GM19438 (cell line): ENCODE measurements around the gene F12.

Experiments used
- ATAC-seq: cut with Tn5 transposase; IDR thresholded peaks from one replicate; pipeline ENCODE4 v1.9.1; 2021; ENCODE audit warnings: low read depth; ENCODE audit not compliant: unreplicated experiment

Gene F12

GRCh38 chr5:177447066-177447610, 37.8 kb upstream of the F12 start:
- peak; percentile 29 for ATAC-seq

- peak; percentile 49 for ATAC-seq
Measured at GRCh38 chr5:177446200-177447065, 37.1 kb upstream of the F12 start, which contains the start of gene PRR7. TSS of gene PRR7 (plus strand) at chr5:177446814. CDS start at chr5:177455068, 8,254 bp downstream.

DNA sequence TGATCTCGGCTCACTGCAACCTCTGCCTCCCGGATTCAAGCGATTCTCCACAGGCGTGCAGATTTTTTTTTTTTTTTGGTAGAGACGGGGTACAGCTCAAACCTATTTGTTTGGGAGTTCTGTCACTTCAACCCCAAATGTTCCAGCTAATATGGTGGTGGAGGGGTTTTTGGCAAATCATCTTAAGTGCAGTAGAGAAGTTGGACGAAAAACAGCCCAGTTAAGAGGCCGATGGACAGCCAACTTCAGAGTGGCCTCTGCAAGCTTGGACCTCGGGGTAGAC, 36.5 kb upstream of the F12 start:
- no peak for ATAC-seq

DNA sequence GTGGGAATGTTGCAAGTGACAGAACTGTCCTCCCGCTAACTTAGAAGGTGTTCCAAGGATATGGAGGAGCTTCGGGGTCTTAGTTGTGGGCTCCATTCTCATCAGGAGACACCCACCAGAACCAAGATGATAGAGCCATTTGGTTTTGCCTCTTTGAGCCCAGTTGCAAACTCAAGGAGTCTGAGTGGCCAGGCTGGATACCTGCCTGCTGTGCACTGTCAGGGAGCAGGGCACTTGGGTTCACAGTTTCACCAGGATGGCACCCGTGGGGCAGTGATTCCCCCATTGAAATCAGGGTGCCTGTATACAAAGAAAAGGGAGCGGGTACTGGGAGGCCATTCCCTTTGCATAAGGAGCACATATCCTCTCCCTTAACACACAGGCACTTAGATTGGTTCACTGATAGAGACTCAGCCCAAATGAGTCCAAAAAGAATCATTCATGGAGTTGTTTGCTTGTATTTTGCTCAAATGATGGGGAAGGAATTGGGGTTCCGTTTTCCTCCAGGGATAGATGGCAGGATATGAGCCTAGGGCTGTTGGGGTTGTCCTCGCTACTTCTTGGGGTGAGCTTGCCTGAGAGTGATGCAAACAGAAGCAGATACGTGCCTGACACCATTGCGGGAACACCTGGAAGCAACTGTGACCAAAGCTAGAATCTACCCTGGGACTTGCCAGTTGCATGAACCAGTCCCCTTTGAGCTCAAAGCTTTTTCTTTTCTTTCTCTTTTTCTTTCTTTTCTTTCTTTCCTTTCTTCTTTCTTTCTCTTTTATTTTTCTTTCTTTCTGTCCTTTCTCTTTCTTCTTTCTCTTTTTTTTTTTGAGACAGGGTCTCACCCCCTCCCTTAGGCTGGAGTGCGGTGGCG, 35.9 kb upstream of the F12 start:
- no peak for ATAC-seq

GRCh38 chr5:177444106-177445051, 35.0 kb upstream of the F12 start:
- ATAC-seq = no peak

DNA sequence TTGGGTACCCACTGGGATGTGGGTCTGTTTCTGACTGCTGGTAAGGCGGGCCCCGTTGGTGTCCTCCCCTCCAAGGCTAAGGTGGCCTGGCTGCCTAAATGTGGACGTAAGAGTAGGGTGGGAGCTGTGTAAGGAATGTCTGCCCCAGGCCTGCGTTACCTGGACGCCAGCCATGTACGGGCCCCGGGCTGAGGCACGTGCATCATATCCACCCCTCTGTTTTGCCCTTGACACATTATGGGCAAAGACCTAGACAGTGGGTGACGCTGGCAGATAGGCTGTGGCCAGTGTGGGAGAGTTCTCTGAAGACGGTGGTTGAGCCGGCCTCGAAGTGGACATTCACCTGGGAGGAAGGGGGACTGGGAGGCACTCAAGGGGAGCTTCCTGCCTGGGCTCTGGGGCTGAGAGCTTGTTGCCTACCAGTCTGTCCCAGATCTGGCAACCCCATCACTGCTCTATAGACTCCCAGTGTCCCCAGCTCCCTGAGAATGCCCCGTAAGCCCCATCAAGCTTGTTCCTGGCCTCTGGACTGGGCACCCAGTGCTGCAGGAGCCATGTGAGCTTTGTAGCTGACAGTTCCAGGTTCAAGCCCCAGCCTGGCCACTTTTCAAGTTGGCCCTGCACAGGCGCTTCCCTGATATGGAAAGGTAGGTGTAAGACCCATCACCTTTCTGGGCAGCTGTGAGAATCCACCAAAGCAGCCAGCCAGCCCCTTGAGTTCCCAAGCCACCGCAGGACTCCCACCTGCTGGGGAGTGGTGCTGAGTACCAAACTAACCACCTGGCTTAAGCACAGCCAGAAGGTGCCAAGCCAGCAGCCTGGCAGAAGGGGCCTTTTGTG, 34.0 kb upstream of the F12 start:
- no peak for ATAC-seq

GRCh38 chr5:177442066-177442826, 32.9 kb upstream of the F12 start:
- ATAC-seq = no peak

- ATAC-seq = no peak
Measured at GRCh38 chr5:177440990-177441780, 31.8 kb upstream of the F12 start.

DNA sequence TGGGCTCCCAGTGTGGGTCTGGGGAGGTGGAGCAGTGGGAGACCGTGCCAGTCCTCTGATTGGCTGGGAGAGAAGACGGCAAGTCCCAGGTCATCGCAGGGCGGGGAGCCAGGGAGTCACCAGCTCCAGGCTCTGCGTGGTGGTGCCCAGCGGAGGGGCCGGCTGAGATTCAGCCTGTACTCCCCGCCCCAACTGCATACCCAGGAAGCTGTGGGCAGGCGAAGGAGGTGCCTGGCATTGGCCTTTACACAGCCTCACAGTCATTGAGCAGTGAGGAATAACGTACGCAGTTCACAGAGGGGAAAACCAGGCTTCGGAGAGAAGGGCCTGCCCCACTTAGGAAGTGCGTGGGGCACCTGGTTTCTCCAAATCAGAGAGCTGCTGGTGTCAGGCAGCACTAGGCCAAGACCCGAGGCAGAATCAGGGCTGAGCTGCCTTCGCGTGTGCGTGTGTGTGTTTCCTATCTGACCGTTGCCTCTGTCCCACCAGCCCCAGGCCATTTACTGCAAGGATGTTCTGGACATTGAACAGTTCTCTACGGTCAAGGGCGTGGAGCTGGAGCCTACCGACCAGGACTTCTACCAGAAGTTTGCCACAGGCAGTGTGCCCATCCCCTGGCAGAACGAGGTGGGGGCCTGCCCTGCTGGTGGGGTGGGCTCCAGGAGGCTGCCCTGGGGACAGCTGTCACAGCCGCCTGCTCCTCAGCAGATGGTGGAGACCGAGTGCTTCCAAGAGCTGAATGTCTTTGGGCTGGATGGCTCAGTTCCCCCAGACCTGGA, 31.0 kb upstream of the F12 start:
- ATAC-seq = no peak

DNA sequence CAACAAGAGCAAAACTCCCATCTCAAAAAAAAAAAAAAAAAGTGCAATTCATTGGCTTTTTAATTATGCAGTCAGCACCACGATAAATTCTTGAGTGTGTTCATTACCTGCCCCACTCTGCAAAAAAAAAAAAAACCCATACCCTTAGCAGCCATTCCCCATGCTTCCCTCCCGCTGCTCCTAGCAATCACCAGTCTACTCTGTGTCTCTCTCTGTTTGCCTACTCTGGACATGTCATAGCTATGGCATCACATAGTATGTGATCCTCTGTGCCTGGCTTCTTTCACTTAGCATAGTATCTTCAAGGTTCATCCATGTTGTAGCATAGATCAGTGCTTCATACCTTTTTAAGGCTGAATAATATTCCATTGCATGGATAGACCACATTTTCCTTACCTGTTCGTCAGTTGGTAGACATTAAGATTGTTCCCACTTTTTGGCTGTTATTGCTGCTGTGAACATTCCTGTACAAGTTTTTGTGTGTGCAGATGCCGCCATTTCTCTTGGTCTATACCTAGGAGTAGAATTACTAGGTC, 30.2 kb upstream of the F12 start:
- ATAC-seq = no peak

GRCh38 chr5:177438468-177438867, 29.1 kb upstream of the F12 start:
- no peak for ATAC-seq

DNA sequence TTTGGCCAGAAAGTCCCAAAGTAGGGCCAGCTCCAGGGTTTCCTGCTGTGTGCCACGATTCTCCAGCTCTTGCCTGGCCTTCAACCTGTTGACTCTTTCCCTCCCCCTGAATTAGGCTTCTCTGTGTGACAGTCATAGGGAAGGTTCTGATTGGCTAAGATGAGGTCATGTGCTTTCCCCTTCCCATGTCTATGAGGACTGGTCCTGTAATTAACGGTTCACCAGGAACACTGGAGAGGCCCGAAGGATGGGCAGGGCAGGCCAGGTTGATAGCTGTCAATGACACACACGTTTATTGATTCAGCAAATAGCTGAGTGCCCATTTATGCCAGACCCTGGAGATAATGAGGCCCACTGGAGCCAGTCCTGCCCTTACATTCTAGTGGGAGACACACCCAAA, 28.3 kb upstream of the F12 start:
- ATAC-seq = no peak

DNA sequence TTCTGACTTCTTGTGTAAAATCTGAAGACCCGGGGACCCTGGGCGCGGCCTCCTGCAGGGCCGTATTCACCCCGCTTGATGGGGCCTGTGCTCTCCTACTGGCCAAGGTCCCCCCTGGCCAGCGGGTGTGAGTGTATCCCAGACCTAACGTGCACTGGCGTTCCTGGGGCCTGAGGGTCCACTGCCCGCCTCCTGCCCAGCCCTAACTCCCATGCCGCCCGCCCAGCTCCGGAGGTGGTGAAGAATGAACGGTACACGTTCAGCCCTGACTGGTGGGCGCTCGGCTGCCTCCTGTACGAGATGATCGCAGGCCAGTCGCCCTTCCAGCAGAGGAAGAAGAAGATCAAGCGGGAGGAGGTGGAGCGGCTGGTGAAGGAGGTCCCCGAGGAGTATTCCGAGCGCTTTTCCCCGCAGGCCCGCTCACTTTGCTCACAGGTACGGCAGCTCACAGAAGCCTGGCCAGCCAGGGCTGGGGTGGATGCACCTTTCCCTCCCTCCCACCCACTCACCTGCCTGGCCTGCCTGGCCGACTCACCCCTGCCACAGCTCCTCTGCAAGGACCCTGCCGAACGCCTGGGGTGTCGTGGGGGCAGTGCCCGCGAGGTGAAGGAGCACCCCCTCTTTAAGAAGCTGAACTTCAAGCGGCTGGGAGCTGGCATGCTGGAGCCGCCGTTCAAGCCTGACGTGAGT, 26.6 kb upstream of the F12 start:
- ATAC-seq = no peak

DNA sequence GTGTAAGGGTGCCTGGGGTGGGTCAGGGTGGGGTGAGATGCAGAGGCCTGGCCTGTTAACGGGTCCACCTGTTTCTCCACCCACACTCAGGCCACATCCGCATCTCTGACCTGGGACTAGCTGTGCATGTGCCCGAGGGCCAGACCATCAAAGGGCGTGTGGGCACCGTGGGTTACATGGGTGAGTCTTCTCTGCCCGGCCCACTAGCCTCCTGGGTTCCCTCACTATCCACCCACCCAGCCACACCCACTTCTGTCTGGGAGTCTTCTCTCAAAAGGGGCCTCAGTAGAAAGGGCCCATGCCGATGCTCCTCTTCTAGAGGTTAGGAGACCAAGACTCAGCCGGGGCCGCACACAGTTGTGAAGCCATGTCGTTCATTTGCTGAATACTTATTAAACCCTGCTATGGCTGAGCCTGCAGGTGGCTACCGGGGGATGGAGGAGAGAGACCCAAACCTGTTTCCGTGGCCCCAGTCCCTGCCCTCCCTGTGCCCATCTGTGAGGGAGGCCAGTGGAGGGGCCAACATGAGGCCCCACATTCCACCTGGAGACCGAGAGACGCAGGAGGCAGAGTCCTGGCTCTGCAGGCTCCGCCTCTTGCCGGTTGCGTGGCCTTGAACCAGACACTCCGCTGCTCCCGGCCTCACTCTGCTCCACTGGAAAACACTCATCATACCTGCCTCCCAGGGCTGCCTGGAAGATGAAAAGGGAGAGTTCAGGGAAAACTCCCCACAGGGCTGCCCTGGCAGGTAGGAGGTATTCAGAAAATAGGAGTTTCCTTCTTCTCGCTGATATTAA, 25.8 kb upstream of the F12 start:
- no peak for ATAC-seq

GRCh38 chr5:177434437-177434836, 25.1 kb upstream of the F12 start:
- no peak for ATAC-seq
